SU-DHL-6 (cell line): ENCODE data around the gene SHISA9.

Experiments used
- H2AFZ ChIP-seq: fragments of 200-600 bp; sonication (generic); 2 replicates; pipeline ENCODE4 v1.6.1; 2014; ENCODE audit warnings: low read depth, mild to moderate bottlenecking, moderate library complexity, mixed read lengths, antibody characterized with exemption, low read length; ENCODE audit not compliant: severe bottlenecking
- H3F3A ChIP-seq: fragments of 200-600 bp; shearing (Covaris generic); 2 replicates; pipeline ENCODE4 v1.6.0; 2016; ENCODE audit warnings: antibody characterized with exemption, mild to moderate bottlenecking; ENCODE audit not compliant: insufficient read depth
- H3K27ac ChIP-seq: fragments of 200-600 bp; sonication (generic); 2 replicates; pipeline ENCODE4 v1.5.1; 2016; ENCODE audit warnings: low read depth, mild to moderate bottlenecking, low read length, moderate library complexity, mixed read lengths
- H3K27me3 ChIP-seq: fragments of 200-600 bp; sonication (generic), shearing (Covaris generic); 2 replicates; pipeline ENCODE4 v1.6.0; 2014; ENCODE audit warnings: mild to moderate bottlenecking, low read length
- H3K36me3 ChIP-seq: fragments of 200-600 bp; sonication (generic); 2 replicates; pipeline ENCODE4 v1.6.1; 2014; ENCODE audit warnings: mild to moderate bottlenecking, low read length, mixed read lengths
- H3K4me2 ChIP-seq: fragments of 300-600, 200-600 bp; shearing (Covaris generic), sonication (generic); 2 replicates; pipeline ENCODE4 v1.6.0; 2014; ENCODE audit warnings: low read length, low read depth, mild to moderate bottlenecking; ENCODE audit not compliant: poor library complexity, severe bottlenecking
- H3K4me3 ChIP-seq: fragments of 200-600 bp; sonication (generic); 2 replicates; pipeline ENCODE4 v1.5.1; 2014; ENCODE audit warnings: antibody characterized with exemption, low read length, mild to moderate bottlenecking, mixed read lengths; ENCODE audit not compliant: insufficient read depth, poor library complexity, severe bottlenecking
- H3K79me2 ChIP-seq: fragments of 200-600 bp; sonication (generic); 2 replicates; pipeline ENCODE4 v1.6.1; 2014; ENCODE audit warnings: mild to moderate bottlenecking, low read length, moderate library complexity; ENCODE audit not compliant: insufficient read depth
- H3K9ac ChIP-seq: fragments of 200-600 bp; sonication (generic); 2 replicates; pipeline ENCODE4 v1.7.0; 2014; ENCODE audit warnings: mild to moderate bottlenecking, low read length
- H3K9me2 ChIP-seq: fragments of 200-600 bp; sonication (generic); replicated peaks from 2 replicates; pipeline ENCODE4 v1.6.1; 2014; ENCODE audit warnings: low read length; ENCODE audit not compliant: insufficient read depth
- H3K9me3 ChIP-seq: fragments of 200-600 bp; sonication (generic); 2 replicates; pipeline ENCODE4 v1.6.1; 2014; ENCODE audit warnings: low read length, mixed read lengths; ENCODE audit not compliant: insufficient read depth
- H4K20me1 ChIP-seq: fragments of 200-600 bp; sonication (generic); 2 replicates; pipeline ENCODE4 v1.6.1; 2014; ENCODE audit warnings: low read depth, mild to moderate bottlenecking, antibody characterized with exemption, low read length, moderate library complexity, mixed read lengths
- CTCF ChIP-seq: fragments of 200-600 bp; sonication (generic); IDR thresholded peaks from one replicate; pipeline ENCODE4 v1.5.1; 2017; ENCODE audit warnings: antibody characterized with exemption, mild to moderate bottlenecking, low read length, moderate library complexity; ENCODE audit not compliant: insufficient read depth, poor library complexity, severe bottlenecking
- EZH2phosphoT487 ChIP-seq: fragments of 200-600 bp; sonication (generic), shearing (Covaris generic); conservative IDR thresholded peaks from 2 replicates; pipeline ENCODE4 v1.6.1; 2018; ENCODE audit warnings: mild to moderate bottlenecking, antibody characterized with exemption, low read length, moderate library complexity, mixed read lengths

Gene SHISA9

DNA sequence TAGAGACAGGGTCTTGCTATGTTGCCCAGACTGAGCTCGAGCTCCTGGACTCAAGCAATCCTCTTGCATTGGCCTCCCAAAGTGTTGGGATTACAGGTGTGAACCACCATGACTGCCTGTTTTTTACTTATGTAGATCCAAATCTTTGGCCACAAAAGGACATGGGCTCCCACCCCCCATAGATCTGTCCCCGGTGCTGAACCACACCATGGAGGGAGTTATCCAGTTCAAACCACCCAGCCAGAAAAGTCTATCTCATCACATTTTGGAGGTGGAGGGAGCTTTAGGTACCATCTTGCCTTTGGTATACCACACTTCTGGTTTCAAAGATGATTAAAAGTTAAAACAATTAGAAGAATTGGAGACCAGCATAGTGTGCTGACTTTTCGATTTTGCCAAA is 26.2 kb downstream of the SHISA9 start:
- no peak for TF ChIP-seq EZH2phosphoT487
- Histone ChIP-seq H3F3A (no peaks in the 10 kb centered on the region), H3K9me3 (no peaks in the 10 kb centered on the region), H4K20me1 (no peaks in the 10 kb centered on the region), H3K4me3 (no peak overlapping the region), H3K27ac (no peak overlapping the region), H3K4me2 (no peak overlapping the region), H3K36me3 (no peaks in the 10 kb centered on the region), H3K9me2 (no peaks in the 10 kb centered on the region), H2AFZ (no peak overlapping the region), H3K79me2 (no peaks in the 10 kb centered on the region), H3K9ac (no peak overlapping the region), H3K27me3 (no peaks in the 10 kb centered on the region)

DNA sequence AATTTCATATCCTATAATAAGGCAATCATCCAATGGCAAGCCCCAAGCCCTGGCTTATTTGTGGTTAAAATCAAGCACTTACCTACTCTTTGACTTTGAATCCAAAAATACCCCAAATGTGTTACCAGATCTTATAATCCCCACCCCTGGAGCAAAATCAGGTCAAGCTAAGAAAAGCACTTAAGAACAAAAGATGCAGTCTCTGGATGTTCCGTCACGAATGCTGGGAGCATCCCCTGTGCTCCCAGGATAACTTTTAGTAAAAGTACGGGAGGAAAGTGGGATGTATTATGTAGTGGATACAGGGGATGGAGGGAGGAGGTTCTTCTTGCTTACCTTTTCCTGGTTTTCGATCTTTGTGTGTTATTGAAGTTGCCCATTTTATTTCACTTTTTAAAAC is 29.5 kb downstream of the SHISA9 start:
- no peak overlapping the region for H2AFZ ChIP-seq
- H3K9ac ChIP-seq = no peak overlapping the region
- H3K79me2 ChIP-seq = no peaks in the 10 kb centered on the region
- no peaks in the 10 kb centered on the region for H3F3A ChIP-seq
- TF ChIP-seq CTCF = no peak
- TF ChIP-seq EZH2phosphoT487 = no peak
- no peaks in the 10 kb centered on the region for H3K36me3 ChIP-seq
- H3K27ac ChIP-seq = no peak overlapping the region
- H3K4me3 ChIP-seq = no peak overlapping the region
- no peak overlapping the region for H3K4me2 ChIP-seq
- H3K27me3 ChIP-seq = no peaks in the 10 kb centered on the region
- no peaks in the 10 kb centered on the region for H3K9me2 ChIP-seq
- no peaks in the 10 kb centered on the region for H4K20me1 ChIP-seq
- no peaks in the 10 kb centered on the region for H3K9me3 ChIP-seq

DNA sequence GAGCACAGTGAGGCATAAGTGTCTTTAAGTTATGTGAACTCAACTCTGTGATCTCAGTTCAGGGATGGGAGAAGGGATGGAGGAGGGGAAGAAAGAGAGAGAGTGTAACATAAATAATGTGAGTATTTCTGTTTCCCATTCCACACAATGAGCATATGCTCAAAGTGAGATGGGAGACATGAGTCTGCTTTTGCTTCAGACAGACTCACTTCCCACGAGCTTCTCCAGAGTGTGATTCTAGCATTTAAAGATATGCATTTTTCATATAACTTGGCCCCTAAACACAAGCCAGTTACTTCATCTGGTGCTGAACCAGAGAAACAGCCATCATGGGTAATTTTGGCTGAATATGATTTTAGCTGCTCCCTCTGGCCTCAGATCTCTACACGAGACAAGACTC is 35.0 kb downstream of the SHISA9 start:
- Histone ChIP-seq H3K27ac (no peak overlapping the region), H3K36me3 (no peaks in the 10 kb centered on the region), H3K9me2 (no peaks in the 10 kb centered on the region), H3K4me2 (no peak overlapping the region), H3K27me3 (no peaks in the 10 kb centered on the region), H3K9me3 (no peaks in the 10 kb centered on the region), H3F3A (no peaks in the 10 kb centered on the region), H4K20me1 (no peaks in the 10 kb centered on the region), H2AFZ (no peak overlapping the region), H3K4me3 (no peak overlapping the region), H3K9ac (no peak overlapping the region), H3K79me2 (no peaks in the 10 kb centered on the region)
- TF ChIP-seq EZH2phosphoT487 (no peak), CTCF (no peak)

DNA sequence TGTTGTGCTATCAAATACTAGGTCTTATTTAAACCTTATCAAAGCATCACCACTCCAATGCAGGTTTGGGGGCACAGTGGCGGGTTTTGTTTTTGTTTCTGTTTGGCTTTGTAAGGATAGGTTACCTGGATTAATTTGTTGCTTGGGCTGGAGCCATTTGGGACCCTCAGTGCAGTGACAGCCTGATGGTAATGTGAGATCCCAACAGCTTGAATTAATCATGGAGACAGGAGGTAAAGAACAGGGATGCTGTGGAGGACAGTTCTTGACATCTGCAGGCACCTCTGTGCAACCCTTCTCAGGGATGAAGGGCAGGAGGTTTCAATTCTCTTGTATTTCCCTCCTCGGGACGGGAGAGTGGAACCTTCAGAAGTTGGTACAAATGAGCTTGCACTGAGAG is 40.5 kb downstream of the SHISA9 start:
- no peaks in the 10 kb centered on the region for H3K9me3 ChIP-seq
- no peaks in the 10 kb centered on the region for H3K79me2 ChIP-seq
- no peaks in the 10 kb centered on the region for H3F3A ChIP-seq
- no peak overlapping the region for H3K4me3 ChIP-seq
- no peak overlapping the region for H3K9ac ChIP-seq
- H3K27me3 ChIP-seq = no peaks in the 10 kb centered on the region
- no peak for TF ChIP-seq CTCF
- no peak for TF ChIP-seq EZH2phosphoT487
- no peak overlapping the region for H3K4me2 ChIP-seq
- no peaks in the 10 kb centered on the region for H4K20me1 ChIP-seq
- H3K27ac ChIP-seq = no peak overlapping the region
- no peaks in the 10 kb centered on the region for H3K36me3 ChIP-seq
- no peaks in the 10 kb centered on the region for H3K9me2 ChIP-seq
- H2AFZ ChIP-seq = no peak overlapping the region
